SU-DHL-6 (cell line): ENCODE data around the gene FCHSD1.
"Not testable (repeated sequence)": the region's sequence is repeated elsewhere in the genome, so short reads cannot be mapped to it uniquely, and the experiment has no call there.

ENCODE experiments used
- H2AFZ ChIP-seq: fragments of 200-600 bp; sonication (generic); 2 replicates; pipeline ENCODE4 v1.6.1; 2014; ENCODE audit warnings: low read depth, mild to moderate bottlenecking, moderate library complexity, mixed read lengths, antibody characterized with exemption, low read length; ENCODE audit not compliant: severe bottlenecking
- H3F3A ChIP-seq: fragments of 200-600 bp; shearing (Covaris generic); 2 replicates; pipeline ENCODE4 v1.6.0; 2016; ENCODE audit warnings: antibody characterized with exemption, mild to moderate bottlenecking; ENCODE audit not compliant: insufficient read depth
- H3K27ac ChIP-seq: fragments of 200-600 bp; sonication (generic); 2 replicates; pipeline ENCODE4 v1.5.1; 2016; ENCODE audit warnings: low read depth, mild to moderate bottlenecking, low read length, moderate library complexity, mixed read lengths
- H3K27me3 ChIP-seq: fragments of 200-600 bp; sonication (generic), shearing (Covaris generic); 2 replicates; pipeline ENCODE4 v1.6.0; 2014; ENCODE audit warnings: mild to moderate bottlenecking, low read length
- H3K36me3 ChIP-seq: fragments of 200-600 bp; sonication (generic); 2 replicates; pipeline ENCODE4 v1.6.1; 2014; ENCODE audit warnings: mild to moderate bottlenecking, low read length, mixed read lengths
- H3K4me2 ChIP-seq: fragments of 300-600, 200-600 bp; shearing (Covaris generic), sonication (generic); 2 replicates; pipeline ENCODE4 v1.6.0; 2014; ENCODE audit warnings: low read length, low read depth, mild to moderate bottlenecking; ENCODE audit not compliant: poor library complexity, severe bottlenecking
- H3K4me3 ChIP-seq: fragments of 200-600 bp; sonication (generic); 2 replicates; pipeline ENCODE4 v1.5.1; 2014; ENCODE audit warnings: antibody characterized with exemption, low read length, mild to moderate bottlenecking, mixed read lengths; ENCODE audit not compliant: insufficient read depth, poor library complexity, severe bottlenecking
- H3K79me2 ChIP-seq: fragments of 200-600 bp; sonication (generic); 2 replicates; pipeline ENCODE4 v1.6.1; 2014; ENCODE audit warnings: mild to moderate bottlenecking, low read length, moderate library complexity; ENCODE audit not compliant: insufficient read depth
- H3K9ac ChIP-seq: fragments of 200-600 bp; sonication (generic); 2 replicates; pipeline ENCODE4 v1.7.0; 2014; ENCODE audit warnings: mild to moderate bottlenecking, low read length
- H3K9me2 ChIP-seq: fragments of 200-600 bp; sonication (generic); replicated peaks from 2 replicates; pipeline ENCODE4 v1.6.1; 2014; ENCODE audit warnings: low read length; ENCODE audit not compliant: insufficient read depth
- H3K9me3 ChIP-seq: fragments of 200-600 bp; sonication (generic); 2 replicates; pipeline ENCODE4 v1.6.1; 2014; ENCODE audit warnings: low read length, mixed read lengths; ENCODE audit not compliant: insufficient read depth
- H4K20me1 ChIP-seq: fragments of 200-600 bp; sonication (generic); 2 replicates; pipeline ENCODE4 v1.6.1; 2014; ENCODE audit warnings: low read depth, mild to moderate bottlenecking, antibody characterized with exemption, low read length, moderate library complexity, mixed read lengths
- CTCF ChIP-seq: fragments of 200-600 bp; sonication (generic); IDR thresholded peaks from one replicate; pipeline ENCODE4 v1.5.1; 2017; ENCODE audit warnings: antibody characterized with exemption, mild to moderate bottlenecking, low read length, moderate library complexity; ENCODE audit not compliant: insufficient read depth, poor library complexity, severe bottlenecking
- EZH2phosphoT487 ChIP-seq: fragments of 200-600 bp; sonication (generic), shearing (Covaris generic); conservative IDR thresholded peaks from 2 replicates; pipeline ENCODE4 v1.6.1; 2018; ENCODE audit warnings: mild to moderate bottlenecking, antibody characterized with exemption, low read length, moderate library complexity, mixed read lengths

The FCHSD1 gene

GRCh38 chr5:141611289-141611688, 39.9 kb downstream of the FCHSD1 start:
- peaks cover 10% of the 10 kb centered on the region for H4K20me1 ChIP-seq
- no peak overlapping the region for H3K4me3 ChIP-seq
- H3F3A ChIP-seq, result peaks cover 11% of the 10 kb centered on the region
- no peaks in the 10 kb centered on the region for H3K9me2 ChIP-seq
- no peaks in the 10 kb centered on the region for H3K27me3 ChIP-seq
- H3K4me2 ChIP-seq, result no peak overlapping the region
- H3K36me3 ChIP-seq, result peaks cover 8% of the 10 kb centered on the region; the same call in 1 of the 2 replicates
- no peak overlapping the region for H3K9ac ChIP-seq
- no peak overlapping the region for H2AFZ ChIP-seq
- peaks cover 89% of the 10 kb centered on the region for H3K79me2 ChIP-seq
- H3K9me3 ChIP-seq, result no peaks in the 10 kb centered on the region
- no peak for TF ChIP-seq EZH2phosphoT487
- no peak overlapping the region for H3K27ac ChIP-seq

- H3K4me2 ChIP-seq, H3K4me3 ChIP-seq, H3K27me3 ChIP-seq, H3K9me2 ChIP-seq, H3K27ac ChIP-seq, H3K36me3 ChIP-seq, H3K9ac ChIP-seq, H3K9me3 ChIP-seq, H2AFZ ChIP-seq: not testable (repeated sequence)
- Histone ChIP-seq H4K20me1 (peaks cover 16% of the 10 kb centered on the region), H3F3A (peaks cover 22% of the 10 kb centered on the region), H3K79me2 (peaks cover 94% of the 10 kb centered on the region)
These were observed 41.3 kb downstream of the FCHSD1 start for GRCh38 chr5:141609921-141610320.

GRCh38 chr5:141609044-141609443, 42.2 kb downstream of the FCHSD1 start:
- H3K9me2 ChIP-seq, result no peaks in the 10 kb centered on the region
- H2AFZ ChIP-seq, result no peak overlapping the region
- no peaks in the 10 kb centered on the region for H3K27me3 ChIP-seq
- no peaks in the 10 kb centered on the region for H3K9me3 ChIP-seq
- no peak overlapping the region for H3K9ac ChIP-seq
- no peak overlapping the region for H3K4me2 ChIP-seq
- peaks cover 24% of the 10 kb centered on the region for H4K20me1 ChIP-seq
- no peak for TF ChIP-seq CTCF
- TF ChIP-seq EZH2phosphoT487, result no peak
- H3K27ac ChIP-seq, result no peak overlapping the region
- no peak overlapping the region for H3K4me3 ChIP-seq
- peaks cover 4% of the 10 kb centered on the region; the same call in 1 of the 2 replicates for H3K36me3 ChIP-seq
- peaks cover 94% of the 10 kb centered on the region for H3K79me2 ChIP-seq
- peaks cover 18% of the 10 kb centered on the region for H3F3A ChIP-seq

- peaks cover 24% of the 10 kb centered on the region for H4K20me1 ChIP-seq
- TF ChIP-seq EZH2phosphoT487, result no peak
- TF ChIP-seq CTCF, result no peak
- H3K79me2 ChIP-seq, result peaks cover 94% of the 10 kb centered on the region
- H3K9ac ChIP-seq, result no peak overlapping the region
- no peaks in the 10 kb centered on the region for H3K9me3 ChIP-seq
- H3K36me3 ChIP-seq, result peaks cover 4% of the 10 kb centered on the region; the same call in 1 of the 2 replicates
- H3K27me3 ChIP-seq, result no peaks in the 10 kb centered on the region
- H3K4me2 ChIP-seq, result no peak overlapping the region
- no peak overlapping the region for H2AFZ ChIP-seq
- no peak overlapping the region for H3K4me3 ChIP-seq
- no peaks in the 10 kb centered on the region for H3K9me2 ChIP-seq
- H3K27ac ChIP-seq, result no peak overlapping the region
- H3F3A ChIP-seq, result peaks cover 18% of the 10 kb centered on the region
These were observed 42.7 kb downstream of the FCHSD1 start for GRCh38 chr5:141608557-141608956.
